GM21381 (cell line): ENCODE data around the gene CLCN5.

Source experiments
- ATAC-seq: cut with Tn5 transposase; IDR thresholded peaks from one replicate; pipeline ENCODE4 v1.9.1; 2021; ENCODE audit warnings: mild to moderate bottlenecking, moderate library complexity; ENCODE audit not compliant: unreplicated experiment

Gene CLCN5

DNA sequence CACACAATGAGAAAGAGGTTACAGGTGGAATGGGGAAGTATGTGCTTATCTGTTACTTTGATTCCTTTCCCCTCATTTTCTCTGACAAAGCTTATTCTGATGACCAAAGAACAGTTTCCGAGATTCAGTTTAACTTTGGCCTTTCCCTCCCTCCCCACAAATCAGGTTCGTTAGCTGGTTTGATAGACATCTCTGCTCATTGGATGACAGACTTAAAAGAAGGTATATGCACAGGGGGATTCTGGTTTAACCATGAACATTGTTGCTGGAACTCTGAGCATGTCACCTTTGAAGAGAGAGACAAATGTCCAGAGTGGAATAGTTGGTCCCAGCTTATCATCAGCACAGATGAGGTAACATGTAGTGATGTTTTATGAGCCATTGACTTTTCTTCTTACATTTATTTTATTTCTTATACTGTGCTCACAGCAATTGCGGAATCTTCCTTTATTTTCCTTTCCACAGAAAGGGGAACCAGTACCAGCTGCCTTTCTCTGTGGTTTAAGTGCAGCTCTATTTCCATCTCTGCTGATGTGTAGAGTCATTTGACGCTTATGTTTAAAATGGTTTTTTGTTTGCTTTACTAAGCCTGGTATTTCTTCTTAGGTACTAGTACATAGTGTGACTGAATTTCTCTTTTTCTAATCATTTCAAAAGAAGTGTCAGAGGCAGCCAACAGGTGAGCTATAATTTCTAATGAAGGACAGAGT, 153.4 kb downstream of the CLCN5 start:
- ATAC-seq: no peak

DNA sequence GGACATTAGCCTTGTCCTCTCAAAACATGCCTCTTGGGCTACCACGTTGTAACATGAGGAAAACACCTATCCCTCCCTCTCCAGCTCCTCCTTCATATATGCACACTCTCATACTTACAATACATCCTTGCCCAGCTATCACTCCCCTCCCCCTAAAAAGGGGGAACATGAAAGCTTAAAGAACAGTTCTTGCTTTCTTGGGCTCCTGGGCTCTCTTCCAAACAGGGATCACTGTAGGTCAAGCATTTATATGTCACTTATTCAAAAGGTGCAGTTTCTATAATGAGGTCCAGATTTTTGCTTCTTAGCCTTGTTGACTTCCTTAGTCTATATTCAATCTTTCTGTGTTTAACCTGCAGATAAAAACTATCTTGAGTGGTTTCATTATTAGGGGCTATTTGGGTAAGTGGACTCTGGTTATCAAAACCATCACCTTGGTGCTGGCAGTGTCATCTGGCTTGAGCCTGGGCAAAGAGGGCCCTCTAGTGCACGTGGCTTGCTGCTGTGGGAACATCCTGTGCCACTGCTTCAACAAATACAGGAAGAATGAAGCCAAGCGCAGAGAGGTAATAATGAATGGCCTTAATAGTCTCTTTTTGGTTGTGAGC, 159.0 kb downstream of the CLCN5 start:
- no peak for ATAC-seq

DNA sequence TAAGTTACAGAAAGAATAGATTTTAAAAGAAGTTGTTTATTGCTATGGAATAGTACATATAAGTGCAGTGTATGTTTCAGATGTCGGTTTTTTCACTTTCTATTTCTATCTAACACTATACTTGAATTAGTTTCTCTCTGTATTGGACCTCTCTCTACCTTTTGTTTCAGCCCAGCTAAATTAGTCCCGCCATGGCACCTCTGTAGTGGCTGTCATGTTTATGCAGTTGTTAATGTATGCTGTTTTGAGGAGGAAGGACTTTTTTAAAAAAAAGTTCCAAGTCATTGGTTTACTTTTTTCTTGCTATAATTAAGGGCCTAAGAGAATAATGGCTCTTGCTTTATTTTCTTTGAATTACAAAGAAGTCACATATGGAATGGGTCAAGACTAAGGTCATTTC, 160.3 kb downstream of the CLCN5 start:
- no peak for ATAC-seq

DNA sequence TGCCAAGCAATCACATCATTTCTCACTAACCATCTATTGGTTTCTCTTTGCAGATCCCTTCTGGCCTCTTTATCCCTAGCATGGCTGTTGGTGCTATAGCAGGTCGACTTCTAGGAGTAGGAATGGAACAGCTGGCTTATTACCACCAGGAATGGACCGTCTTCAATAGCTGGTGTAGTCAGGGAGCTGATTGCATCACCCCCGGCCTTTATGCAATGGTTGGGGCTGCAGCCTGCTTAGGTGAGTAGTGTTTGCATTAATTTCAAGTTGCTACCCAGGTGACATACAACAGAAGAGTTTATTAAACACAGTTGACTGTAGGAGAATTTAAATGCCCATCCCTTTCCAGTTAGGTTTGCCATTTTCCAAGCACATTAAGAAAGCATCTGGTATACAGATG, 166.2 kb downstream of the CLCN5 start:
- no peak for ATAC-seq

DNA sequence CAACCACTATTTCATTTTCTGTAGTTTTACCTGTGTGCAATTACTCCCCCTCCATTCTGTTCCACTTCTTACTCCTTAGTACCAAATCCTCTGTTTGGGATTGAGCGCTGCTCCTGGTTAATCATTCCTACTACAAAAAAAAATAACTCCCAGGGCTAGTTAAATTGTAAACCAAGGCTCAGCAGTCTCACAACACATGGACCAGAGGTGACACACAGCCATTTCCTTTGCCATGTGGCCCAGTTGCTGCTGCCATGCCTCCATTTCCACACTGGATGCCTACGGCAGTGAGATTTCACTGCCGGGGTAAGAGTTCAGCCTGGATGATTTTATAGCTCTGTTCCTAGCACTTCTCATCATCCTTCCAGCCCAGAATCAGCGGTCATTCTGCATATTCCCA, 171.2 kb downstream of the CLCN5 start:
- ATAC-seq: no peak

DNA sequence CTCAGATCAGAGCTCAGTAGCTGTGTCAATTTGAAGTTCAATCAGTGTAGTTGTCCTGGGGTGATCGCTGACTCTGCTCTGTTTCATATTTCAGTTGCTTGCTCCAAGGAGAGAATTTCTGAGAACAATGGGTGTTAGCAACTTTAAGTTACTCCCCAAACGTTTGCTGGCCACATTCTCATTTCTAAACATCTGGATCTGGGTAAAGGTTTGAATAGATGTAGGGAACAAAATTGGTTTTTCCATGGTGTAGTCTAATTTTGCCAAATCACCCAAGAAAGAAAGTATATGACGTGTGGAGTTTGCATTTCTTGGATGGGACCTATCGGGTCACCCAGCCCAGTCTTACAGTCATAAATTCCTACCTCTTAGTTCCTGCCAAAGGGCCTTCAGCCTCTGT, 174.7 kb downstream of the CLCN5 start:
- ATAC-seq: no peak

DNA sequence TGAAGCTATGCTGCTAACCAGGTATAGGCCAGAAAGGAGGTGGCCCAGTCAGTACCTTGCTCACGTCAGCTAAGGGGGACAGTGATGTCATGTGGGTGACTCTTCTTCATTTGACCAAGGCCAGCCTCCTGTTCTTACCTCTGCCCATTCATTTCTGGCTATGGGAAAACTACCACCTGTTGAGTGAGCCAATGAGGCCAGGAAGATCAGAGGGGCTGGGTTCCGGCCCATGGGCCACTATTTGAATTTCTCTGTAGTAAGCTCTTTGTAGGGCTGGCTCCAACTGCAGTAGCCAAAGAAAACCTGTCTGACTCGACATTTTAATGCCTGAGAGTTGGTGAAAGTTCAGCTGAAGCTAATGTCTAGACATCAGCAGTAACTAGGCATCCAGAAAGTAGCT, 175.8 kb downstream of the CLCN5 start:
- no peak for ATAC-seq

DNA sequence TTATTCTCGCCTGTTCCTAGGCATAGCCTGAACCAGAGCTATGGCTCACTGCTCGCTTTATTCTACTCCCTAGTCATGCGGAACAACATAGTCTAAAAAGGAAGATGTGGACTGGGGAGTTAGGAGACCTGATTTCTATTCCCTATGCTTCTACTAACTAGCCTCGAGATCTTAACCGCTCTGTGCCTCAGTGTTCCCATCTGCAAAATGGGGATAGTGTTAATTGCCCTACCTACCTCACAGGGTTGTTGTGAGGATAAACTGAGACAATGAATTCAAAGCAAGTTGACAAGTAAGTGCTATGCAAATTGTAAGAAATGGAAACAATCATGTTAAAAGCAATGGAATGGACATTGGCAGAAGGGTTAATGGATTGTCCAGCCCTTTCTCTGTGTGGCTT, 176.4 kb downstream of the CLCN5 start:
- ATAC-seq: no peak

DNA sequence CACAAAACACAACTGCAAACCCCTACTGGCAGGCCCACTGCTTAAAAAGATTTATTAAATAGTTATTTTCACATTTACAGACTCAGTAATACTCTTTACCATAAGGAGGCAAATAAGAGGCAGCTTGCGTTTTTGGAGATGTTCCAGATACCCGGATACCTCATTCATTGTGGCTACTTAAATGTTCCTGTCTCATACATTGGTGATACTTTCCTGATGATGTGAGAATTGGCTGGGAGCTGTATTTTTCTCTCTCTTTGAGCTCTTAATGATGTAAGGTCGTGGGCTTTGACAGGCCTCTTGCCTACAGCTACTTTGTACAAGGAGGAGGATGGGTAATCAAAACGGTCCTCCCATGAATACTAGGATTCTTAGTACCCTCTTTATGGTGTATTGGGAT, 176.9 kb downstream of the CLCN5 start:
- no peak for ATAC-seq

DNA sequence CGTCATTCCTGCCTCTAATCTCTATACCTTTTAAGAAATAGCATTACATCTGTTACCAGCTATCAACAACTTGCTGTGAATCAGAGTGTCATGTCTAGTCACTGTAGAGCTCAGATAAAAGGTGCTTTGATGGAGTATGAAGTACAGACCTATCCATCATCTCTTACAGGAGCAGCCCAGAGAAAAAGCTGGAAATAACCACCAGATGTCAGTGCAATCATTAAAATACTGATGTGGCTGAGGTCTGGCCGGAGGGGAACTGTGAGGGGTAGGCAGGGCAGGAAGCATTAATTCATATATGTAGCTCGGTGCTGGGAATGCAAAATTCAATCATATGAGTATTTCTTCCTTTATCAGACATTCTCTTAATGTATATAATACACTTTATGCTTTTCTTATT, 177.8 kb downstream of the CLCN5 start:
- no peak for ATAC-seq

DNA sequence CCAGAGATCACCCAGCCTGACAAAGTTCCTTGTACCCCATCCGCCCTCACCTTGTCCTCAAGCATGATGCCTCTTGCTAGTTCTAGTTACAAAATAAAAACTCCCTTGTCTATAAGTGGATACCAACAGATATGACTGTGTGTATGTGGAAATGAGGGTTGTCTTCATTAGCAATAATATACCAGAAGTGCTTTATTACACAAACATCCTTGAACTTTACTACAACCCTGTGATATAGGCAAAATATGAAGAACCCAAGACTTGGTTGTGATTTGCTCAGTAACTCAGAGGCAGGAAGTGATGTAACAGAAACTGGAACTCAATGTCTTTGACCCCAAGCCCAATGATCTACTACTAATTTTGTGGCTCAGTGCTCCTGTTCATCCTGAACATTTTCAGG, 180.8 kb downstream of the CLCN5 start:
- ATAC-seq: no peak

DNA sequence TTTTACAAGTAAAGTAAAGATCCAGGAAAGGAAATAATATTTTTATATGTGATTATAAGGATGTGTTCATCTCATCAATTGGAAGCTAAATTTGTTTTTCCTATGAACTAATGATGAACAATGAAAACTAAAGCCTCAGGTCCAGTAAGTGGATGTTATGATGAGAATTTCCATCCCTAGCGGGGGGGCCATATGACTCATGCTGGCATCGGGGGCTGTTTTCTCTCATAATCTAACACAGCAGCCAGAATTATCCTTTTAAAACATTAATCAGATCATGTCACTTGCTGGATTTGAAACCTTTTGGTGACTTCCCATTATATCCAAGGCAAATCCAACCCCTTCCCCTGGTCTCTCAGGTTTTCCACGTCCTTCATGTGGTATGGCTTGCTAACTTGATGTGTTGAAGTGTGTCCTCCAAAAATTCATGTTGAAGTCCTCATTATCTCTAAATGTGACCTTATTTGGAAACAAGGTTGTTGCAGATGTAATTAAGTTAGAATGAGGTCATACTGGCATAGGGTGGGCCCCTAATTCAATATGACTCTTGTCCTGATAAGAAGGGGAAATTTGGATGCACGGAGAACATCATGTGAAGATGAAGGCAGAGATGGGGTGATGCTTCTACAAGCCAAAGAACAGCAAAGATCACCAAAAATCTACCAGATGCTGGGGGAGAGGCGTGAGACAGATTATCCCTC, 181.6 kb downstream of the CLCN5 start:
- no peak for ATAC-seq

DNA sequence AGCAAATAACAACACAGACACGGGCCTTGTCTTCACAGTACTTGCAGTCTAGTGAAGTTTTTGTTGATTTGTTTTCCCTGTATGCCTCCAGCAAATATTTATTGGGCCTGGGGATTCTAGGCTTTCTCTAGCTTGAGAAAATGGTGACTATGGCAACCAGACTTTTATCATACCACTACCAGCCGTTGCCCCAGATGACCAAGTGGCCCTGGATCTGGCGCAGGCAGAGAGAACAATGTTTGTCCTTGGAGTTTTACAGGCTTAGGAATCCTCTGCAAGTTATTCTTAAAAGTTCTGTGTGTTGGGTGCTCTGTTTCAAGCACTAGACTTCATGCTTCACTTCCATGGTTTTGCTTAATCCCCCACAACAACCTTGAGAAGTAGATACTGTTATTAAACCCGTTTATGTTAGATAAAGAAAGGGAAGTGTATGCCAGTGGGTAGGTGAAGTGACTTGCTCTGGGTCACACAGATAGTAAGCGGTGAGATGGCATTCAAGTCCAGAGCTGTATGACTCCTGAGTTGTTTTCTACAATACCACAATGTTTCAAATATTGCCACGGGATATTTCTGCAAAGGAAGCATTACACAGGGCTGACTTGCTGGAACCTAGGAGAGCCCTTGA, 183.8 kb downstream of the CLCN5 start:
- no peak for ATAC-seq

DNA sequence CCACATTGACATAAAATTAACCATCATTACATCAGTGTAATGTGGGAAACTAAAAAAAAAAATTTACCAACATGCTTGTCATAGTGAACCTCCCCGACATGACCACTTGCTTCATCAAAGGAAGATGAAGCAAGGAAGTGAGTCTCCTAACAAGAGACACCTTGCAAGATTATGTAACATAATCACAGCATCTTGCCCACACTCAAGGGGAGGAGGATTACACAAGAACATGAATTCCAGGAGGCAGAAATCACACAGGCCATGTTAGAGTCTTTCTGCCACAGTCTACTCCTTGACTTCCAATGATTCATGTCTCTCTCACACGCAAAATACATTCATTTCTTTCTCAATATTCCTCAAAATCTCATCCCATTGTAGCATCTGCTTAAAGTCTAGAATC, 185.1 kb downstream of the CLCN5 start:
- no peak for ATAC-seq

DNA sequence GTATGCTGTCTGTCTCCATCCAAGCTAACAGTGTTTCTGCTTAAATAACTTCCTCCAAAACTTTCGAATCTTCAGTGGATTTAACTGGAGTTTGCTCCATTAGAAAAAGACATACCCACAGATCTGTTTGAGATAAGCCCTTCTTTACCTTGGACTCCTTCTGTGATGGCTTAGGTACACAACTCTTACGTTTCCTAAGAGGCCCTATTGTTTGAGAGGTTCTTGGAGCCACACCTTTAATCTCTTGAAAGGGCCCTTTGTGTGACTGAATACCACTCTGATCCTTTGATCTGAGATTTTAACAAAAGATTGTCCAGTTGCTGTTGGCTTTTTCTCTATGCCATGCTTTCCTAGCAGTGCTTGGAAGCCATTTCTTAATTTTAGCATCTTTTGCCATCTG, 185.9 kb downstream of the CLCN5 start:
- ATAC-seq: no peak

DNA sequence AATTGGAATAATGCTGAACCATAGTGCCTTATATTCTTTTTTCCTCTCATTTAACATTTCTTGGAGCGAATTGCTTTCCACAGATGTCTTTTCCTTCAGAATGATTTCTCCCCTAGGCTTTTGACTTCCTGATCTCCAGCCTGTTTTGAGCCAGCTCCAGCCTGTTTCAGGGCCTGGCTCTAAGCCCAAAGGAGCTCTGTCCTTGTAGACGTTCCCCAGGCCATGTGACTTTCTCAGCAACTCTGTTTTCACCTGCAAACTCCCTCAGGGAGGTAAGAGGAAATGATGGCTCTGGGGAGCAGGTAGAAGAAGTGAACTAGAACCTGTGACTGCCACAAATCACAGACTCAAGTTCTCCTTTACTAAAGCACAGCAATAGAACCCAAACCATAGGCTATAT, 189.3 kb downstream of the CLCN5 start:
- ATAC-seq: no peak

DNA sequence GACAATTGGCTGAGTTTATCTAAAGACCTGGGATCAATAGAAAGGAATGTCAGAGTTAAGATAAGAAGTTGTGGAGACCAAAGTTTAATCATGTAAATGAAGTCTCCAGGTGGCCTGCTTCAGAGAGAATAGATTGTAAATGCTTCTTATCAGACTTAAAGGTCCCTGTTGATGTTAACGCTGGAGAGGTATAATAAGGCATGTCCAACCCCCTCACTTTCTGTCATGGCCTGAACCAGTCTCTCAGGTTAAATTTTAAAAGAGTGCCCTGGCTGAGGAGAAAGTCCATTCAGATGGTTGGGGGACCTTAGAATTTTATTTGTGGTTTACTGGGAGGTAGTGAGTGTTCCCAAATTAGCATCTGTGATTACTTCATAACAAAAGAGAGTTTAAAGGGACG, 191.7 kb downstream of the CLCN5 start:
- no peak for ATAC-seq

DNA sequence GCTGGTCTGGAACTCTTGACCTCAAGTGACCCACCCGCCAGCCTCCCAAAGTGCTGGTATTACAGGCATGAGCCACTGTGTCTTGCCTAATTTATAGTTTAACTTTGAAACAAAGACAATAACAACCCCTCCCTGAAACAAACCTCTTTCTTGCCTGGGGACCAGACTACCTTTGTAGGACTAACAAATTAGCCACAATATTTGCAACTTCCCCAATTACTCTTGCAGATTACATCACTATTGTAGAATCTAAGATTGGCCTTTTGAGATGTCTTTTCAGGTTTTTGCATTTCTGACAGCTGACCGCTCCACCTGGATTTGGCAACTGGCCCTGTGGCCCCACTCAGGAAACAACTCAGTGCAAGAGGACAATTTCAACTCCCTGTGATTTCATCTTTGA, 193.6 kb downstream of the CLCN5 start:
- ATAC-seq: no peak

DNA sequence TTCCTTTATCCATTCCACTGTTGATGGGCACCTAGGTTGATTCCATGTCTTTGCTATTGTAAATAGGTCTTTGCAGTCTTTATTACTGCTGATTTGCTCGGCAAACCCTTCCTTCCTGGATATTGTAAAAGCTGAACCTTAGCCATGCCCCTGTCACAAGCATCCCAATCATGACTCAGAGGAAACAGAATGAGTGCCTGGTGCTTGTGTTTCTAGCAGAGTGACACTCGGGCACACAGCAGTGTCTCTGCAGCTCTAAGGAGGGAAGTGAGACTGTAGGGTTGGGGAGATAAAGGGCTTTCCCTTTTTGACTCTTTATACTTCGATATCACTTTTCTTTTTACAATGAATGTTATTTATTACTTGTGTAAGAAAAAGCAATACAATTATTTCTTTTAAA, 195.1 kb downstream of the CLCN5 start:
- no peak for ATAC-seq

DNA sequence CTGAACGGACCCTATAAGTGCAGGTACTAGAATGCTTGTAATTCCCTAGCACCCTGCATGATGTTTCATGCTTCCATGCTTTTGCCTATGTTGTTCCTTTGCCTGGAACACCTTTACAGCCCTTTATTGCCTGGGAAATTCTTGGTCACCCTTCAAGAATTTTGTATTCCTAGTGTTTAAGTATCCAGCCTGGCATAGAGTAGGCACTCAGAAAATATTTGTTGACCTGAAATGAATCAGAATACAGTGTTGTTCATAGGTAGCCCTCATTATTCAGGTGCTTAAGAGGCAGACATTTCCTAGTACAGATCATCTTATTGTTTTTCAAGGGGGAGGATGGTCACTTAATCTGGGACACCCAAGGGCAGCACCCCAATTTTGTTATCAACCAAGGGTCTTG, 203.1 kb downstream of the CLCN5 start:
- ATAC-seq: no peak

DNA sequence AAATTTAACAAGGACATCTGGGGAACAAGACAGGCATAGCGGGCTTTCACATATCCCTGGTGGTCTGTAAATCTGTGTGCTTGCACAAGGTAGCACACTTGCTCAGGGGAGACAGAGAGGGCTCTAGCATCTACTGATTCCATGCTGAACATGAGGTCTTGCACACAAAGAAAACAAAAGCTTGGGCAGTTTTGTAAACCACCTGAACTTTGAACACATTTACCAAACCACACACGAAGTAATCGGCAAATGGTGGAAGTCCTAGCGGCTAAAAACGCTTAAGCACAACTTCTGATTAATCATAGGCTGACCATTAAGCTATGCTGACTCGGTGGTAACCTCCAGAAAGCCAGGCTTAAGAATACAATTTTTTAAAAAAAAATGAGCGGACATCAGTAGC, 225.6 kb downstream of the CLCN5 start:
- ATAC-seq: no peak
